ENCODE measurements around the gene TAMALIN. TPM values are rescaled to one million over a fixed set of nuclear protein-coding genes. Genes with fewer than 3 reads are reported as not detected.

TAMALIN gene
- total and polyA plus RNA-seq, 2 donors from 2014 or later, result 22.3 to 52.3 TPM

DNA sequence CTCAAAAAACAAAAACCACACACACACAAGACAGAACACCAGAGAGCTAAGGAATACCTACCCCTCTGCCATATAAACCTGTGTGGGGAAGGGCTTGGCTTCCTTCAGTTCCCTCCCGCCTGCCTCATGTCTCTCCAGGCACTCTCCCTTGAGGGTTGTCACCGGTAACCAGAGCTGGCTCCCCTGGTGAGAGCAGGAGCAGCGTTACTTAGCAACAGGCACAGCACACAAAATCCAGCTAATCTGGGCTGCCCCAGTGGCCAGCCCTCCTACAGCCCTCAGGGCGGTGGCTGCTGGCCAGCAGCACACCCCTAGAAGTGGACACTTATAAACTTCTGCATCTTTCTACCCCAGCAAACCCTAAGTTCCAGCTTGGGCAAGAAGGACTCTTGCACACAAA is 22.9 kb downstream of the TAMALIN start:
- Histone ChIP-seq H3K9ac (ENCODE audit: low read length in 3 of 3) (no peak overlapping the region), H3K27ac (ENCODE audit: low read depth in 2 of 2, low read length in 2 of 2) (no peak overlapping the region), H3K36me3 (ENCODE audit: control insufficient read depth in 2 of 3, insufficient read depth in 3 of 3, low read length in 3 of 3) (no peaks in the 10 kb centered on the region), H3K9me3 (ENCODE audit: control insufficient read depth in 2 of 3, insufficient read depth in 1 of 3, low read length in 3 of 3) (no peaks in the 10 kb centered on the region), H3K4me3 (ENCODE audit: low read length in 3 of 3) (no peak overlapping the region), H3K4me1 (ENCODE audit: control insufficient read depth in 2 of 3, insufficient read depth in 2 of 3, low read depth in 1 of 3, low read length in 3 of 3) (peaks cover 0 to 22% (median 16%) of the 10 kb centered on the region in 3 donors), H3K27me3 (ENCODE audit: control insufficient read depth, insufficient read depth, low read length) (no peaks in the 10 kb centered on the region)
- TF ChIP-seq, protein P1, sequence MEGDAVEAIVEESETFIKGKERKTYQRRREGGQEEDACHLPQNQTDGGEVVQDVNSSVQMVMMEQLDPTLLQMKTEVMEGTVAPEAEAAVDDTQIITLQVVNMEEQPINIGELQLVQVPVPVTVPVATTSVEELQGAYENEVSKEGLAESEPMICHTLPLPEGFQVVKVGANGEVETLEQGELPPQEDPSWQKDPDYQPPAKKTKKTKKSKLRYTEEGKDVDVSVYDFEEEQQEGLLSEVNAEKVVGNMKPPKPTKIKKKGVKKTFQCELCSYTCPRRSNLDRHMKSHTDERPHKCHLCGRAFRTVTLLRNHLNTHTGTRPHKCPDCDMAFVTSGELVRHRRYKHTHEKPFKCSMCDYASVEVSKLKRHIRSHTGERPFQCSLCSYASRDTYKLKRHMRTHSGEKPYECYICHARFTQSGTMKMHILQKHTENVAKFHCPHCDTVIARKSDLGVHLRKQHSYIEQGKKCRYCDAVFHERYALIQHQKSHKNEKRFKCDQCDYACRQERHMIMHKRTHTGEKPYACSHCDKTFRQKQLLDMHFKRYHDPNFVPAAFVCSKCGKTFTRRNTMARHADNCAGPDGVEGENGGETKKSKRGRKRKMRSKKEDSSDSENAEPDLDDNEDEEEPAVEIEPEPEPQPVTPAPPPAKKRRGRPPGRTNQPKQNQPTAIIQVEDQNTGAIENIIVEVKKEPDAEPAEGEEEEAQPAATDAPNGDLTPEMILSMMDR (IDR thresholded peaks at IDR 0.05; ENCODE audit: borderline replicate concordance, extremely low read depth, insufficient read depth), result no peak
- intact Hi-C loops (cut with DNase I), result loop anchor here (10.0 kb wide), 1 partner anchor 45 kb away; the partner anchor contains the start of gene SMIM41
- DNase-seq (peak; percentile 74 to 93 (median 90)), FAIRE-seq (no peak)

- intact Hi-C loops (cut with DNase I), result no loop called here
- Histone ChIP-seq H3K36me3 (ENCODE audit: control insufficient read depth in 2 of 3, insufficient read depth in 3 of 3, low read length in 3 of 3) (no peaks in the 10 kb centered on the region), H3K27me3 (ENCODE audit: control insufficient read depth, insufficient read depth, low read length) (no peaks in the 10 kb centered on the region), H3K27ac (ENCODE audit: low read depth in 2 of 2, low read length in 2 of 2) (peak overlapping the region; percentile 93 to 97), H3K9ac (ENCODE audit: low read length in 3 of 3) (peak overlapping the region; percentile 8 to 70 (median 29)), H3K9me3 (ENCODE audit: control insufficient read depth in 2 of 3, insufficient read depth in 1 of 3, low read length in 3 of 3) (no peaks in the 10 kb centered on the region), H3K4me1 (ENCODE audit: control insufficient read depth in 2 of 3, insufficient read depth in 2 of 3, low read depth in 1 of 3, low read length in 3 of 3) (peaks cover 0 to 31% (median 17%) of the 10 kb centered on the region in 3 donors), H3K4me3 (ENCODE audit: low read length in 3 of 3) (peak overlapping the region; percentile 9 to 63 (median 26))
- TF ChIP-seq, protein P1 (IDR thresholded peaks at IDR 0.05; ENCODE audit: borderline replicate concordance, extremely low read depth, insufficient read depth), result no peak
- no peak for FAIRE-seq
- DNase-seq, result peak in 3 of 5 donors; percentile 63 to 88 (median 73)
Observed at GRCh38 chr12:52032446-52032803, 25.7 kb downstream of the TAMALIN start.

DNA sequence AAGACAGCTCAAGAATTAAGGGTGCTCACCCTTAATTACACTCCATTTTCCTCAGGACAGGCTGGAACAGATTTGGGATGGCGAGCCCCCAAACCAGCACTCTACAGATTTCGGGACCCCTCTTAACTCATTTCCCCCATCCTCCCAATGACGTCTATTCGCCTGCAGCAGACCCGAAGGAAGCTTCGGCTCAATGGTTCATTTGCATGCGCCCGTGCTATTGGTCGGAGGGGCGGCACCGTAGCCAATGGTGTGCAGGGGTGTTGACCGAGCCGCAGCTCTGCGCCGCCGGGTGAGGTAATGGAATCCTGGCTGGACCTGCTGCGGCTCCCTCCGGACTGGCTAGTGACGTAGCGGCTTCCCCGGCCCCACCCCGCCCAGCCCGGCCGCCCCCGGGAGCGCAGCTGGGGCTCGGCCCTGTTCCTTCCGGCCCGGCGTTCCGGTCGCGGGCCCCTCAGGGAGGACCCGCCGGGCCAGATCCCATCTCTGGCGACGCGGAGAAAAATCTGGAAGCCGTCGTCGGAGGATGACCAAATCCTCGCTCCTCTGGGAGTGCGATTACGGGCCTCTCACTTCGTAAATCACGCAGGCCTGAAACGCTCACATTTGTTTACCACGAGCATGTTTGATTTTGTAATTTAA is 26.2 kb downstream of the TAMALIN start:
- intact Hi-C loops (cut with DNase I), result no loop called here
- no peaks in the 10 kb centered on the region for H3K9me3 ChIP-seq (ENCODE audit: control insufficient read depth in 2 of 3, insufficient read depth in 1 of 3, low read length in 3 of 3)
- H3K4me1 ChIP-seq (ENCODE audit: control insufficient read depth in 2 of 3, insufficient read depth in 2 of 3, low read depth in 1 of 3, low read length in 3 of 3), result peaks cover 0 to 31% (median 17%) of the 10 kb centered on the region in 3 donors
- peak overlapping the region; percentile 32 to 63 (median 50) for H3K4me3 ChIP-seq (ENCODE audit: low read length in 3 of 3)
- peak overlapping the region; percentile 18 to 94 (median 59) for H3K9ac ChIP-seq (ENCODE audit: low read length in 3 of 3)
- FAIRE-seq (peak; percentile 63), DNase-seq (peak; percentile 97 to 99 (median 98))
- H3K36me3 ChIP-seq (ENCODE audit: control insufficient read depth in 2 of 3, insufficient read depth in 3 of 3, low read length in 3 of 3), result no peaks in the 10 kb centered on the region
- H3K27me3 ChIP-seq (ENCODE audit: control insufficient read depth, insufficient read depth, low read length), result no peaks in the 10 kb centered on the region
- TF ChIP-seq, protein P1 (IDR thresholded peaks at IDR 0.05; ENCODE audit: borderline replicate concordance, extremely low read depth, insufficient read depth), result no peak
- H3K27ac ChIP-seq (ENCODE audit: low read depth in 2 of 2, low read length in 2 of 2), result peak overlapping the region; percentile 93 to 97
